Islet precursor cell (in vitro differentiated cells): Measurements from ENCODE around the gene PRDM5.
"Not testable (repeated sequence)": the region's sequence is repeated elsewhere in the genome, so short reads cannot be mapped to it uniquely, and the experiment has no call there.

Experiments
- DNase-seq: peaks from one replicate; pipeline ENCODE4 v3.0.0-alpha.2; 2018

The PRDM5 gene

DNA sequence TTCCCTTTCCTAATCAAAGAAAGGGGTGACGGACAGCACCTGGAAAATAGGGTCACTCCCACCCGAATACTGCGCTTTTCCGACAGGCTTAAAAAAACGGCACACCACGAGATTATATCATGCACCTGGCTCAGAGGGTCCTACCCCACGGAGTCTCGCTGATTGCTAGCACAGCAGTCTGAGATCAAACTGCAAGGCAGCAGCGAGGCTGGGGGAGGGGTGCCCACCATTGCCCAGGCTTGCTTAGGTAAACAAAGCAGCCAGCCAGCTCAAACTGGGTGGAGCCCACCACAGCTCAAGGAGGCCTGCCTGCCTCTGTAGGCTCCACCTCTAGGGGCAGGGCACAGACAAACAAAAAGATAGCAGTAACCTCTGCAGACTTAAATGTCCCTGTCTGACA lies 180.9 kb downstream of the PRDM5 start:
- DNase-seq = not testable (repeated sequence)

DNA sequence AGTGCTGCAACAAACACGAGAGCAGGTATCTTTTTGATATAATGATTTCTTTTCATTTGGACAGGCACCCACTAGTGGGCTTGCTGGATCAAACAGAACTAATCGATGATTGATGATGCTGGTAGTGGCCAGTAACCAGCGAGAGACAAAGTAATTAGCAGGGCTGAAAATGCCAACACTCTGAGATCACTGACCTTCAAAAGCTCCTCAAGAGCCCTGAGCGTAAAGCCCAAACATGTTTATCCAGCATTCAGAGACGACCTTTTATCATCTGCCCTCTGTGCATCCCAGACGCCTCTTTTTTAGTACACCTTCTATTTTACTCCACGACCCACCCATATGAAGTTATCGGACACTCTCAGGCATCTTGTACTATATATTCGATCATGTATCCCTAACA lies 186.2 kb downstream of the PRDM5 start:
- peak; percentile 64 for DNase-seq

DNA sequence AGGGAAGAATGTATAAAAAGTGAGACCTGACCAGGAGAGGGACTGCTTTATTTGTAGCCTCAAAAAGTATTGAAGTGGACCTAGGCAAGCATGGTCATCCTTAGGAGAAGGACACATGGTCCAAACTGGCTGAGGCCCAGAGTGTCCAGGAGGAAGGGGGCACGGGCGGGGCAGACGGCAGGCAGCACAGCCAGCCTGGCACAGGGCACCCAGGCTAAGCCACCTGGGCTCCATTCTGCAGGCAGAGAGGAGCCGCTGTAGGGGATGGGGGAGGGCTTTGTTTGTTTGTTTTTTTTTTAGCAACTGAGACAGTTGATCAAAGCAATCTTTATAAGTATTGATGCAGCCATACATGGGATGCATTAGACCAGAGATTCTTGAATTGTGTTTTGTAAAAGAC lies 188.6 kb downstream of the PRDM5 start:
- DNase-seq = no peak

DNA sequence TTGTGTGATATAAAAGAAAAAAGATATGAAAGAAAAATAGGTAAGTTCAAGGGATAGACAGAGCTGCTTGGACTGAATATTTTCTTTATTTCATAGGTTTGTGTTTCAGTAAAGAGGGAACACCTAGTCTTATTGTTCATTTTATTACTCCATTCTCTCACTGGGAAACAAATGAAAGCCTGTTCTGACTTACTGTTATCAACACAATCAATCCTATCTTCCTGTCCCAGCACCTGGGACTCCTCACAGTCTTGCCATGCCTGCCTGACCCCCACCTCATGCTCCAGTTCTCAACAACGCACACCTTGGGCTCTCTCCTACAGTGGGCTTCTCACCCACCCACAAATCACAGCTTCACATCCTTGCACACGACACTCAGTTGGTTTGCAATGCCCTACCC lies 189.5 kb downstream of the PRDM5 start:
- DNase-seq = no peak

DNA sequence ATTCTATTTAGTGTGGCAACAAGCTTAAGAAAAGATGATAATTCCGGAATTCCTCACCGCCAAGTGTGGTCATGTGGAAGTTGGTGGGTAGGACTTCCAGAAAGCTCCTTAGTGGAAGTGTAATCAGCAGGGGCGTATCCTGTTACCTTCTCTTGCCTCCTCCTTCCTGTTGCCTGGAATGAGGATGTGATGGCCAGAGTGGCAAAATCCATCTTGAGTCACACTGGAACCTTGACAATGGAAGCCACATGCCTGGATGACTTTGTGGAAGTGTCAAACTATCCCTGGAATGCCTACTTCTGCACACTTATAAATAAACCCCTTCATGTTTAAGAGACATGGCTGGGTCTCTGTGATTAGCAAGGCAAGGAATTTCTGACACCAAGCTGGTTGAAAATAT lies 191.0 kb downstream of the PRDM5 start:
- DNase-seq = peak; percentile 81

DNA sequence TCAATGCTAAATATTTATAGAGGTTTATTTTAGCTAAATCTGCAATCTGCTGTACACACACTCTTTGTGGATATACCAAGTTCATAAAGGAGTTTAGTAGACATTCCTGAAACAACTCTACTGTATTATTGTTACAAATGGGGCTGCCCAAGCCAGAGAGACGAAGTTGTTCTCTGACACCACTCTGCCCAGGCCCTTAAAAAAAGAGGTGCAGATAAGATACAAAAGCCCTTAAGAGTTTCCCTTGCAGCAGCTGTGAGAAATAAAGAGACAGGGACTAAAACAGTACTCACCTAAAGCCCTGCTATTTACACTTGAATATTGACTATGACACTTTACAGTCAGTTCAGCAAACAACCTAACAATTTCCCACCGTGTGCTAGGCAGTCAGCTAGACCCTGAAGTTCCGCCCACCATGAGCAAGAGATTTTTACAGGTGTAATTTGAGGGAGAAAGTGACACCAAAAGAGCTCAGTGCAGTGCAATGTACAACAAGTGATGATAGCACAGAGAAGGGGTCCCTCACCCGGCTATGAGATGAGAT lies 191.7 kb downstream of the PRDM5 start:
- DNase-seq = no peak

DNA sequence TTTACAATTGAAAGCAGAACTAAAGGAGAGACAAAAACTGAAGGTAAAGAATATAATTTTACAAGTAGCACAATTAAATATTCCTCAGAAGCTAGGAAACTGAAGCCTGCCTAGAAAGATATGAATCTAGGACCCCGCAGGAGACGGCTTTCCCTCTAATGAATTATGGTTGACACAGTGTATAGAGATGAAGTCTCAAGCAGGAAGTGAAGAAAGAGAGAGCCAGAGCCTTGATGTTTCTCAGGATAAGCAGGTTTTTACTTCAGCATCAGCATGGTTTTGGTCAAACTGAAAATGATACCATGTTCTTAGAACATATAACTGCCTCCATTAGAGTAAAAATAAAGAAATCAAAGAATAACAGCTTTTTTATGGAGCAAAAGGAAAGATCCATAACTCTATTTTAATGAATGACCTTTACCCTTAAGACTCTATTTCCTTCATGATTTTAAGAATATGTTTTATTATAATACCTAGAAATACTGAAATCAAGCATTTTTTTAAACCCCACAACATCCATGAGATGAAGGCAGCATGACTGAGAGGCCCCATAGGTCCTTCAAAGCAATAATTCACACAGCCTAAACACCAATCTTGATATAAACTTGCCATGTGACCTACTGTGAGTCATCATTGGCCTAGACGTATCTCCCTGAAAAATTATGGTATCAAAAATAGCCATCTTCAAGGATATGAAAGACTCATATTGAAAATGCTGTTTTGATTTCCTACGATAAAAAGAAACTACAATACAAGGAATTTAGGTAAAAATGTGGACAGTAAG lies 193.4 kb downstream of the PRDM5 start:
- no peak for DNase-seq

DNA sequence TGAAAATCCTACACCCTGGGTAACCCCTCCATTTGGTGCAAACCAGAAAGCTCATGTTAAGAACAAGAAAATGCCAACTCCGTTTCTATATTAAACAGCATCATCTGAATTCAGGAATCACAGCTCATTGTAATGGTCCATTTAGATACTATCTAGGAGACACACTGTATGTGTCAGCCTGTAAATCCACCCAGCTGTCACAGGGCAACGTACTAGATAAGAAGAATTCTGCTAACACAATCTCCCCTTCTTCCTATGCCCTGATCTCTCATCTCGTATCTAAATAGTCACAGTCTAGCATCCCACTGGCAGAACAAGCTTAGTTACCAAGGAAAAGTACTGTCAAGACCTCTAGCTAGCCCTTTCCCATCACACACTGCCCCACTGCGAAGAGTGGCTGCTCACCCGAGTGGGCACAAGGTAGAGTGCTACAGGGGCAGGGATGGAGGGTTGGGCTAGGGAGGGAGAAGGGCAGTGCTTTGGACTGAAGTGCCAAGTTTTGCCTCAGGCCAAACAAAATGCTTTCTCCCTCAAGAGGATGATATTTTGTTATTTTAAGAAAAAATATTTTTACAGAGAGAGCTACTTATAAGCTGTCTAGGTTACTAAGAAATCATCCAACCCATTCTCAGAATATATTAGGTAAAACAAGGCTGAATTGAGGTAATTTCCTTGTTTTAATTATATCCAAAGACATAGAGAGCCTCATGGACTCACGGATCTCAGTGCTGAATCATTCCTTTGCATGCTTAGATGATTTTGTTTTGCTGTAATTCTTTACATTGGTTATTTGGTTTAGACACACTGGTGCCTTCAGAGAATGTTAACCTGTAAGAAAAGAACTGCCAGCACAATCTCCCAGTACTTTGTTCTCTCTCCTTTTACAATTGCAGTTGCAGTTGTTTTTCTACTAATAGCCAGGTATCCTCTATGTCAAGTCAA lies 196.6 kb downstream of the PRDM5 start:
- DNase-seq = no peak

DNA sequence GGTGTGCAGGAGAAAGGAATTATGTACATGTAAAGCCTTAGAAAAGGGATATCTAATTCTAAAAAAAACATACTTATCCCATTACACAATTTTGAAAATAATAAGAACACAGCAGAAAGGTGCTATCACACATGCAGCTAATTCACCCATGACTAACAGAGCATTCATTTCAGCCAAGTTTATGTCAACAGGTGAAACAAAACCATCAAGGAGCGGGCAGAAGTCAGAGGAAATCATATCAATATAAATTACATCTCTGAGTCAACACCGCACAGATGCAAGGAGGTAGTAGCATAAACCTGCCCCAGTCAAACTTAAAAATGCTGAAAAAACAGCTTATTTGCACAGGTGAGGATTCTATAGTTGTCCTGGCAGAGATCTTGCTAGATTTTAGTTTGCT lies 197.9 kb downstream of the PRDM5 start:
- no peak for DNase-seq

DNA sequence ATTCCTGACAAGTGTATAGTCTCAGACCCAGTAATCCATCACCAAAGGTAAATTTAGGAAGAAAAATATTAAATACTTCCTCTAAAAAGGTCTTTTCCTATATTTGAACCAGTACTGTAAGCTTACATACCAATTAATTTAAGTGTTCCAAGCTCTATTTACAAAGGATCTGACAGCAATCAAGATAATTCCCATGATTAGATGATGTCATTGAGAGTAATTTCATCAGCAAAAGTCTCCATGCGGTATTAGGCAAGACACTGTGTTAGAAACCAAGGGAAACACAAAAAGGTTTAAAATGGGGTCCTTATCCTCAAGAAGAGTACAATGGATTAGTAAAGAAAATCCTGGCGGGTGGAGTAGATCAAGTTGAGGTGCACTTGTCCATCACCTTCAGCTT lies 198.5 kb downstream of the PRDM5 start:
- no peak for DNase-seq

DNA sequence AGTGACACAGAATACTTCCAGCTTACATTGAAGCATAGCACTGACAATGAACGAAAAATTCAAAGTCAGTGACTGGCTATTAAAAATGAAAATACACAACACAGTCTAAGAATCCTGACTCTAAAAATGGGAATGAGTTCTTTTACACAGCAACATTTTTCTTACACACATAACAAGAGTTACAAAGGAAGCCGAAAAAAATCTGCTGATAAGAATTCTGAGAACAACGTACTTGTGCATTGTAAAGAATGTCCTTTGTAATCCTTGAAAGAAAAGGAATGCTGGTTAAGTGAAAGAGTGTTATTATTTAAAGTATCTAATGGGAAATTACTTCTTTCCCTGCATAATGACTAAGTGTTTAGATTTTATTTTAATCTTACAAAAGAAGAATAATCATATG lies 199.4 kb downstream of the PRDM5 start:
- DNase-seq = no peak

DNA sequence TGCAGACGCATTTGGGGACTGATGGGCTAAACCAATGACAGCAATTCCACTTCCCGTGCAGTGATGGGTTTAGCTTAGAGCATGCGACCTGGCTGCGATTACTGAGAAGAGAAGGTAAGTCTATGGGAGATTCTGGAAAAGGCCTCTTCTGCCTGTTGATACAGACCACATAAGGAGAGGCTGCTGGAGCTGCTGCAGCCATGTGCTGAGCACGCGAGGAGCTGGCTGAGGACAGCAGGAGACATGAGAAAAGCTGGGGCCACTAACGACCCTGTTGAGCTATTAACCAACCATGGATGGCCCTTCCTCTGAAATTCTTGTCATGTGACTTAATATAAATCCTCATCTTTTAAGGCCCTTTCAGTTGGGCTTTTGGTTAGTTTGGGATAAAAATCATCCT lies 199.9 kb downstream of the PRDM5 start:
- no peak for DNase-seq

DNA sequence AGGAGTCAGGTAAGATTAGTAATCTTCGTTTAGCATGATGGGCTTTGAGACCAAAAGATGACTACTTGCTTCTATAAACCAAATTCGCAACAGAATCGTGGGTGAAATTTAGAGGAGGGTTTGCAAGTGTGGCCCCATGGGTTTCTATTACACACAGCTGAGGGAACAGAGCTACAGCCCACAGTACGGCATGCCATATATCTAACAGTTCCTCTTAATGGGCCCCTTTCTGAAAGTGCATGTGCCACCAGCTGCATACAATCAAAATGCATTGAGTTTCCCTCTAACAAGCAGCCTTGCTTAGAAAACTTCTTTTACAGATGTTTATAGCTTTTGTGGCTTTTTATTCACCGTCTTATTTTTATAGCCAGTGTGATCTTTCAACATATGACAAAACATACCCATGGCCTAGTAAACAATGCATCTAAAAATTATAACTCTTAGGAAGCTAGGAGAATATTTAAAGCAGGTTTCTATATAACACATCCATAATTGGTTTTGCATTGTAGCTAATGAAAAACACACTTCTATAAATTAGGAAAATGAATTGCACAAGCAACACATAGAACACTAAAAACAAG lies 202.1 kb downstream of the PRDM5 start:
- no peak for DNase-seq

DNA sequence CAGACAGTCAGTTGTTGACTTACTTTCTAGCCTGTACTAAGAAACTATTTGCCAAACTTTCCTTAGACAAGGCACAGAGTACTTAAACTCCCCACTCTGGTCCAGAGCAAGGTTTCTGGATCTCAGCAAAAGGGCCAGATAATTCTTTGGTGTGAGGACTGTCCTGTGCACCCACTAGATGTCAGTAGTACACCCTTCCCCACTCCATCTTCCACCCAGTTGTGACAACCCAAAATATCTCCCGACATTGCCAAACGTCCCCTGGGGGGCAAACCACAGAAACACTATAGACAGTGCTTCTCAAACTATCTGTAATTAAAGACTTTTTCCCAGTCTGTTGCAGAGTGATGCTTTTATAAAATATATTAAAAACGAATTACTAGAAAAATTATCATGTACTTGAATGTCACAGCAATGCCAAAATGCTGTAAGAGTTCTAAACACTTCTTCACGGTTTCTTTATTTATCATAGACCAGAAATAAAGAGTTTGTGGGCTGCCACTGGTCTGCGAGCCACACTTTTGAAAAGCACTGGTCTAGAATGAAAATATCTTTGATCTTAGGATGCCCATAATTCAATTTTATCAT lies 203.5 kb downstream of the PRDM5 start:
- peak; percentile 69 for DNase-seq

DNA sequence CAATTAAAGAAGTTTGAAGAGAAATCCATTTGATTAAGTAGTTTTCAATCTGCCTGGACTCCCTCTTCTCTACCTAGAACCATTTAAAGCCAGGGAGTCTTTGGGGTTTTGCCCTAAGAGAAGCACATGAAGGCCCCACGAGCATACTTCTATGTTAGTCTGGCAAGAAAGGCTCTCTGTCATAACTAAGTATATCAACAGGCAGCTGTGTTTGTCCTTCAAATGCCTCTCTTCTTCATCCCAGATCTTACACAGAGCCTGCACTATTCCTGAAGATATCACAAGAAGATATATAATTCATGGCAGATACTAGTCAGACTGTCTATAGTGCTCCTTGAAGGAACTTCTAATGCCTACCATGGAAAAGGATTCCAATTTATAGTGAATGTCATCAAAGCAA lies 206.2 kb downstream of the PRDM5 start:
- no peak for DNase-seq

DNA sequence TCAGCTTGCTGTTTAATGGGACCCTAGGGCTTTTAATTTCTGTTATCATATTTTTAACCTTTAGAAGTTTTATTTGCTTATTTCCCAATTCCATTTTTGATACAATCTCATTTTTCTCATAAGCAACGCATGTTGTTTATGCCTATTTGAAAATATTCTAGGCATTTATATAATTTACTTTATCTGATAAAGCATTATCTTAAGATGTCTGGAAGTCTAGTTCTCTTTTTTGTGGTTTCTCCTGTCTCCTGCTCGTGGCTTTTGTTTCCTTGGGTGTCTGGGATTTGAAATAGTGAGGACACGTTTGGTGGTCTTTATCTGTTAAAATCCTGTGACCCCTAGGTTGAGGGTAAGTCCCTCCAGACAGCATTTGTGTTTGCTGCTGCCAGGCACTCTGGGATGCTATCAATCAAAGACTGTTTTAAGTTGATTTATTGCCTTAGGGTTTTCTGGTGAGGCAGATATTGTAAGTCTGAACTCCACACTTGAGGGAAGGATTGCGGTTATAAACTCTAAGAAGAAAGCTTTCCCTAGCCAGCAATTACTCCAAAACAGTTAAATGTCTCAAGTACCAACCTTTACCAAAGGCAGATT lies 208.0 kb downstream of the PRDM5 start:
- DNase-seq = peak; percentile 73

DNA sequence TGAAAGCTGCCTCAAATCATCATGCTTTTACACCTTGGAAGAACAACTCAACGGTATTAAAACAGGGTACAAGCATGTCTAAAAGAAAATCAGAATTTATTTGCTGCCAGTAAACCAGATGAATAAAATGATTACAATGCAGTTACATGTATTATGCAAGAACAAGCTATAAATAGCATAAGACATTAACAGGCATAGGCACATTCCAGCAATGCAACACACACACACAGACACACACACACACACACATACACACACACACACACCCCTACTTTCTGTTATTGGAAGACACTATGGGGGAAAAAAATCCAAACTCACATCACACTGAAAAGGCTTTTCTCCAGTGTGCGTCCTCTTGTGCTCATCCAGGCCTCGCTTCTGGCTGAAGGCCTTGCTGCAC lies 212.5 kb downstream of the PRDM5 start:
- no peak for DNase-seq

DNA sequence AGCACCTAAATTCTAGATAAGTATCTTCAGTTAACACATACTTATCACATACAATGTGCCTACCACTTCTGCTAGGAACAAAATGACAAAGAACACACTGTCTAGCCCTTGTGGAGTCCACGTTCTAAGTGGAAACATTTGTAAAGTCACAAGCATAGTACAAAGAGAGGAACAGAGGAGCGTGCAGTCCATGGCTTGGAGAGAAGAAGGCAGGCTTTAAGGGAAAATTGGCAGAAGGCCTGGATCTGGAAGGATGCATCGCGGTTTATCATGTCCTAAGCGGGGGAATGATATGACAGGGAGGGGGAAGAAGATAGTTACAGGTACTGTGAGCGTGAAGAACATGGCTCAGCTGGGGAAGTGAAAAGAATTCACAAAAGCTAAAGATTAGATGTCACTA lies 218.0 kb downstream of the PRDM5 start:
- no peak for DNase-seq

DNA sequence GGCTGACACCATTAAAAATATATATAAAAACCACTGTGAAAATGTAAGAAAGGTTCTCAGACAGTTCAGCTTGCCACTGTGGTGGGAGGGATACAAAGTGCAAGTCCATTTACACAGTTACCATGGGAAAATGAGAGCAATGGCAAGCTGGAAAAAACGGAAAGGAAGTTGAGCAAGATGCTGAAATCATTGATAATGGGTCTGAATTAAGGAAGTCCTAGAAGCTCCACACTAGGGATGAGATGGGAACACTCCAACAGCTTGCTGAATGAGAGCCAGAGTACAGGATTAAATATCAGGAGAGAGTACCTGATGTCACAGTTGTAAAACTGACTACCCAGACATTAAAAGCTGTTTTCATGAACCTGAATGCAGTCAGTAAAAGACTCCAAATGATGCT lies 218.6 kb downstream of the PRDM5 start:
- DNase-seq = no peak

DNA sequence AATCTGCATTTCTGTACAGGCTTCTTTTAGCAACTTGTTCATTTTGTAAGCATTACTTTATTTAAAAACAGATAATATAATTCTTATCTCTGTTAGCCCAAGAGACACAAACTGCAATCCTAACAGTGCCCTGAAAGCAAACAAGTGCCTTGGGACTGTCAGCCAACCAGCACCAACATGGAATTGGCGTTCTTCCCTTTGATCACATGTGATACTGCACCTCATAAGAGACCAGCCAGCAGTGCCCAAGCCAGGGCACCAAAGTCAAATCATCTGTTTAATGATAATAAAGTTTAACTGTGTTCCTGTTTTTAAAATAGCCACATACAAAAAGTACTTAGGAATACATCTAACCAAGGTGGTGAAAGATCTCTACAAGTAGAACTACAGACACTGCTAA lies 223.2 kb downstream of the PRDM5 start:
- DNase-seq = no peak

DNA sequence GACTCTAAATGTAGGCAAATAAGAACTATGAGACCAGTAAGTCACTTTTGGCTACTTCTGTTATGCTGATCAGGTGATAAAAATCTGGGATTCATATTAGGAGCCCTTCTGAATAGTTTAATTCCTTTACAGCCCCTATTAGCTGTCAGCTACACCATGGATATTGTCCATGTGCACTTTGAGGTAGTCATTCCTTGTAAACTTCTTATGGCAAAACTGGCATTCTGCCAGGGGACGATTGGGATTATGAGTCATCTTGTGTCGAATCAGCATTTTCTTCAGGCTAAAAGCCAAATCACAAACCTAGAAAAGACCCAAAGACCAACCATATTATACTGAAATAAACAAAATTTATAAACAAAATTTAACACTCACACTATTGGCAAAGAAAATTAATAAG lies 227.6 kb downstream of the PRDM5 start:
- no peak for DNase-seq

DNA sequence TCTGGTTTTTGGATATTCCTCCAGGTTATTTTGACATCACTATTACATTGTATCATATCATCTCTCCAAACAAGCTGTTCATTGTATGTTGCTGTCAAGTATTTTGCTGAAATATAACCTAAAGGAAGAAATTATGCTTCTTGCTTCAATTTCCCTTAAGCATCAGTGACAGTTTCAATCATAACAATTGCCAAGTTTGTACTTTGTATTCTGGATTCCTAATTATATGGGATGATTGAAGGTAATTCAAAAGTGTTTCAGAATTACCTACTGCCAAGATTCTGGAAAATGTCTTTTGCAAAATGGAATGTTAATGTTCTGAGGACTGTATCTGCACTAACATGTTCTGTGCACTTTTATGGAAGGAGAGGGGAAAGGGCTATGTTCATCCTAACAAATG lies 228.7 kb downstream of the PRDM5 start:
- no peak for DNase-seq

DNA sequence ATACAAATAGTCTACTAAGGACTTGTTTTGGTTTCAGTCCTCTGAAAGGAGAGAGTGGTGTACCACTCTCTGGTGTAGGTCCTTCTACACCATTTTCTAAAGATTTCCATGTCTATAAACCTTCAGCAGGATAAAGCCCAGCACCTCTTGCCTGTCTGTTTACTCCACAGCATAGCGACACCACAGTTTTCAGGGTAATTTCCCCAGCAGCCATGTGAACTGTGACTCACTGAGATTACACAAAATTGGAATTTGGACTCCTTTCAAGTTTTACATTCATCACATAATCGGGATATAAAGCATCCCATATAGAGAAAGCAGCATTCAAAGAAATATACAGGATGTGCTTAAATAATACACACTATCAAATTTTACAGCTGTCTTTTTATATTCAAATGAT lies 229.6 kb downstream of the PRDM5 start:
- peak; percentile 63 for DNase-seq
